Vagina (tissue), 2 donors: ENCODE data around the gene RRP36.
"Not testable (repeated sequence)": the region's sequence is repeated elsewhere in the genome, so short reads cannot be mapped to it uniquely, and the experiment has no call there.

Source experiments
- POLR2A ChIP-seq, 2 donors: fragments of 450-650 bp; IDR thresholded peaks; one replicate each; pipeline ENCODE4 v1.6.1; 2017; ENCODE audit warnings: antibody characterized with exemption in 2 of 2, mild to moderate bottlenecking in 2 of 2, moderate library complexity in 2 of 2
- POLR2AphosphoS5 ChIP-seq, 2 donors: sonication (generic); formaldehyde crosslinking; IDR thresholded peaks; one replicate each; pipeline ENCODE4 v1.9.0; 2017; ENCODE audit warnings: antibody characterized with exemption in 2 of 2, mild to moderate bottlenecking in 2 of 2, low read depth in 1 of 2; ENCODE audit not compliant: insufficient read depth in 1 of 2
- TF ChIP-seq, protein P1 (sequence below), 3 experiments: fragments of 450-650 bp in 2 of 3; fragments of 200-600 bp in 1 of 3; sonication (generic) in 1 of 3; IDR thresholded peaks; one replicate each; pipeline ENCODE4 v1.5.1; 2017 to 2019; ENCODE audit warnings: antibody characterized with exemption in 3 of 3, mild to moderate bottlenecking in 2 of 3, moderate library complexity in 2 of 3

DNA sequence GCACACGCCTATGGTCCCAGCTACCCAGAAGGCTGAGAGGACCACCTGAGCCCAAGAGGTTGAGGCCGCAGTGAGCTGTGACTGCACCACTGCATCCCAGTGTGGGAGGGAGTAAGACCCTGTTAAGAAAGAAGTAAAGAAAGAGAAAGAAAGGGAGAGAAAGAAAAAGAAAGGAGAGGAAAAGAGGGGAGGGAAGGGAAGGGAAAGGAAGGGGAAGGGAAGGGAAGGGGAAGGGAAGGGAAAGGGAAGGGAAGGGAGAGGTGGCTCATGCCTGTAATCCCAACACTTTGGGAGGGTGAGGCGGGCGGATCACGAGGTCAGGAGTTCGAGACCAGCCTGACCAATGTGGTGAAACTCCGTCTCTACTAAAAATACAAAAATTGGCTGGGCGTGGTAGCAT lies 20.1 kb downstream of the RRP36 start:
- not testable (repeated sequence) for TF ChIP-seq POLR2A (IDR thresholded peaks at IDR 0.05); POLR2AphosphoS5 (IDR thresholded peaks at IDR 0.05; ENCODE audit: insufficient read depth in 1 of 2, low read depth in 1 of 2)
- TF ChIP-seq, protein P1, sequence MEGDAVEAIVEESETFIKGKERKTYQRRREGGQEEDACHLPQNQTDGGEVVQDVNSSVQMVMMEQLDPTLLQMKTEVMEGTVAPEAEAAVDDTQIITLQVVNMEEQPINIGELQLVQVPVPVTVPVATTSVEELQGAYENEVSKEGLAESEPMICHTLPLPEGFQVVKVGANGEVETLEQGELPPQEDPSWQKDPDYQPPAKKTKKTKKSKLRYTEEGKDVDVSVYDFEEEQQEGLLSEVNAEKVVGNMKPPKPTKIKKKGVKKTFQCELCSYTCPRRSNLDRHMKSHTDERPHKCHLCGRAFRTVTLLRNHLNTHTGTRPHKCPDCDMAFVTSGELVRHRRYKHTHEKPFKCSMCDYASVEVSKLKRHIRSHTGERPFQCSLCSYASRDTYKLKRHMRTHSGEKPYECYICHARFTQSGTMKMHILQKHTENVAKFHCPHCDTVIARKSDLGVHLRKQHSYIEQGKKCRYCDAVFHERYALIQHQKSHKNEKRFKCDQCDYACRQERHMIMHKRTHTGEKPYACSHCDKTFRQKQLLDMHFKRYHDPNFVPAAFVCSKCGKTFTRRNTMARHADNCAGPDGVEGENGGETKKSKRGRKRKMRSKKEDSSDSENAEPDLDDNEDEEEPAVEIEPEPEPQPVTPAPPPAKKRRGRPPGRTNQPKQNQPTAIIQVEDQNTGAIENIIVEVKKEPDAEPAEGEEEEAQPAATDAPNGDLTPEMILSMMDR (IDR thresholded peaks at IDR 0.05): not testable (repeated sequence)
